Mesendoderm (in vitro differentiated cells): Measurements from ENCODE around the gene TMEM132C.
"Not testable (repeated sequence)": the region's sequence is repeated elsewhere in the genome, so short reads cannot be mapped to it uniquely, and the experiment has no call there.

Experiments
- DNase-seq: peaks from one replicate; pipeline ENCODE4 v3.0.0; 2013
- H2AK5ac ChIP-seq: 2 replicates; pipeline ENCODE4 v1.6.1; 2013; ENCODE audit warnings: low read length, inconsistent platforms
- H2BK120ac ChIP-seq: 2 replicates; pipeline ENCODE4 v1.6.1; 2013; ENCODE audit warnings: low read depth, mild to moderate bottlenecking, low read length, moderate library complexity, mixed read lengths
- H2BK15ac ChIP-seq: replicated peaks from 2 replicates; pipeline ENCODE4 v1.6.1; 2013; ENCODE audit warnings: low read depth, mild to moderate bottlenecking, moderate library complexity
- H2BK5ac ChIP-seq: 2 replicates; pipeline ENCODE4 v1.6.1; 2013; ENCODE audit warnings: low read length, inconsistent platforms
- H3K18ac ChIP-seq: 2 replicates; pipeline ENCODE4 v1.6.1; 2013; ENCODE audit warnings: mild to moderate bottlenecking, low read length, mixed read lengths
- H3K23ac ChIP-seq: one replicate; pipeline ENCODE4 v1.6.1; 2013; ENCODE audit warnings: low read length
- H3K27ac ChIP-seq: 2 replicates; pipeline ENCODE4 v1.5.1; 2013; ENCODE audit warnings: low read depth, mild to moderate bottlenecking, inconsistent platforms, low read length, moderate library complexity
- H3K27me3 ChIP-seq: 2 replicates; pipeline ENCODE4 v1.6.1; 2013; ENCODE audit warnings: low read length, control low read depth, mild to moderate bottlenecking, inconsistent platforms; ENCODE audit not compliant: insufficient read depth, poor library complexity
- H3K36me3 ChIP-seq: 2 replicates; pipeline ENCODE4 v1.6.1; 2013; ENCODE audit warnings: low read length, inconsistent platforms; ENCODE audit not compliant: control insufficient read depth, insufficient read depth
- H3K4ac ChIP-seq: one replicate; pipeline ENCODE4 v1.6.1; 2013; ENCODE audit warnings: low read depth, mild to moderate bottlenecking, low read length, moderate library complexity
- H3K4me1 ChIP-seq: 2 replicates; pipeline ENCODE4 v1.6.1; 2013; ENCODE audit warnings: low read depth, low read length, inconsistent platforms; ENCODE audit not compliant: control insufficient read depth
- H3K4me2 ChIP-seq: 2 replicates; pipeline ENCODE4 v1.6.1; 2013; ENCODE audit warnings: low read length
- H3K4me3 ChIP-seq: 2 replicates; pipeline ENCODE4 v1.5.1; 2013; ENCODE audit warnings: mild to moderate bottlenecking, low read length
- H3K56ac ChIP-seq: one replicate; pipeline ENCODE4 v1.6.1; 2013; ENCODE audit warnings: low read length
- H3K79me1 ChIP-seq: 2 replicates; pipeline ENCODE4 v1.6.1; 2013; ENCODE audit warnings: low read length, inconsistent platforms
- H3K79me2 ChIP-seq: 2 replicates; pipeline ENCODE4 v1.6.1; 2013; ENCODE audit warnings: mild to moderate bottlenecking, low read length; ENCODE audit not compliant: control insufficient read depth, insufficient read depth
- H3K9ac ChIP-seq: 2 replicates; pipeline ENCODE4 v1.6.1; 2013; ENCODE audit warnings: low read length, inconsistent platforms
- H4K5ac ChIP-seq: one replicate; pipeline ENCODE4 v1.6.1; 2013; ENCODE audit warnings: low read length
- H4K8ac ChIP-seq: one replicate; pipeline ENCODE4 v1.6.1; 2013; ENCODE audit warnings: low read depth, mild to moderate bottlenecking, control low read depth, low read length, moderate library complexity
- WGBS: extraction: QIAGEN DNeasy Blood & Tissue Kit; methylation state at CpG from one replicate; pipeline ENCODE4 v1.1.7; 2013; ENCODE audit warnings: low lambda C conversion rate, missing lambda C conversion rate; ENCODE audit not compliant: insufficient coverage; ENCODE audit errors: extremely low coverage; 5-methylcytosine and 5-hydroxymethylcytosine counted together

TMEM132C gene

GRCh38 chr12:128240745-128241144 lies 26.2 kb upstream of the TMEM132C start:
- Histone ChIP-seq H3K4ac (no peak overlapping the region), H3K18ac (no peak overlapping the region), H3K36me3 (no peaks in the 10 kb centered on the region), H3K9ac (no peak overlapping the region), H3K27ac (no peak overlapping the region), H3K27me3 (no peaks in the 10 kb centered on the region), H3K79me1 (no peaks in the 10 kb centered on the region), H4K8ac (no peak overlapping the region), H4K5ac (no peak overlapping the region), H3K56ac (no peak overlapping the region), H2BK15ac (no peak overlapping the region), H3K23ac (no peak overlapping the region), H2BK120ac (no peak overlapping the region), H2BK5ac (no peak overlapping the region), H3K4me2 (no peak overlapping the region), H2AK5ac (no peak overlapping the region), H3K4me1 (no peaks in the 10 kb centered on the region), H3K79me2 (no peaks in the 10 kb centered on the region), H3K4me3 (no peak overlapping the region)
- WGBS = no CpG with 5 or more reads among the region's 2 CpGs
- no peak for DNase-seq

DNA sequence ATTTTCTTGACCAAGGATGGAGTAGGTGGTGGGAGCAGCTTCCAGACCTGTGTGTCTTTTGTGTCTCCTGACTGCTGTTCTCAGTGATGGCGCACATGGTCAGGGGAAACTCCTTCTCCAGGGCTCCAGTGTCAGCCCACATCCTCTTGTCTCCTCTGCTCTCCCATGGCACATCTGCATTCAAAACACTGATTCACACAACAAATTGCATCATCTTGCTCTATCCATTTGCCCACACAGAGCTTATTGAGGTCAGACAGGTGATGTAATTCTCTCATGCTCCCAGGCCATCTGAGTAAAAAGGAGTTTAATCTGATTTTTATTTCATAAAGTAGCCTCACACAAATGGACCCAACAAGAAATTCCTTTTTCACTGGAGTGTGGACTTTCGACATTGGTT lies 21.8 kb upstream of the TMEM132C start:
- Histone ChIP-seq H3K4me2 (no peak overlapping the region), H3K79me1 (no peaks in the 10 kb centered on the region), H2BK120ac (no peak overlapping the region), H3K23ac (no peak overlapping the region), H3K4ac (no peak overlapping the region), H3K56ac (no peak overlapping the region), H3K18ac (no peak overlapping the region), H3K27ac (no peak overlapping the region), H4K8ac (no peak overlapping the region), H3K79me2 (no peaks in the 10 kb centered on the region), H3K4me1 (no peaks in the 10 kb centered on the region), H2BK15ac (no peak overlapping the region), H3K4me3 (no peak overlapping the region), H3K36me3 (no peaks in the 10 kb centered on the region), H4K5ac (no peak overlapping the region), H2BK5ac (no peak overlapping the region), H3K9ac (no peak overlapping the region), H2AK5ac (no peak overlapping the region), H3K27me3 (no peaks in the 10 kb centered on the region)
- peak; percentile 11 for DNase-seq
- WGBS = no CpG with 5 or more reads among the region's 2 CpGs

DNA sequence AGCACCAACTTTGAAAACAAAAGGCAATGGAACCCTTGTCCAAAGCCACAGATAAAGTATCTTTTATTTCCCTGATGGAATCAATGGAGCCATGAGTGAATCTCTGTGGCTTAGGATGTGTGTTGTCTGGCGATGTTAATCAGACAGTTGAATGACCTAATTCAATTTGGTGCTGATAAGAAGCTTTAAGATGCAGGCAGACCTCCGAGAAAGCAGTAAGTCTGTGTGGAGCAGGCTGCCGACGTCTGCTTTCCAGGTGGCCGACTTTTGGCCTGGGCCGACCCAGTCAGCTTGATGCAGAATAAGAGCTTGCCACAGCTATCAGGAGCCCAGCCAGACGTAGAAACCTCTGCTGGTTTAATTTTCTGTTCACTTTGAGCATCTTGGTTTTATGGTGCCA lies 21.1 kb upstream of the TMEM132C start:
- no peak overlapping the region for H2BK120ac ChIP-seq
- H3K79me1 ChIP-seq = no peaks in the 10 kb centered on the region
- no peaks in the 10 kb centered on the region for H3K79me2 ChIP-seq
- H3K56ac ChIP-seq = no peak overlapping the region
- H3K36me3 ChIP-seq = no peaks in the 10 kb centered on the region
- H2BK5ac ChIP-seq = no peak overlapping the region
- no peak overlapping the region for H2AK5ac ChIP-seq
- no peak overlapping the region for H3K4me2 ChIP-seq
- no peak overlapping the region for H3K18ac ChIP-seq
- no peak overlapping the region for H3K4ac ChIP-seq
- no peak overlapping the region for H3K27ac ChIP-seq
- H2BK15ac ChIP-seq = no peak overlapping the region
- H3K27me3 ChIP-seq = no peaks in the 10 kb centered on the region
- H4K5ac ChIP-seq = no peak overlapping the region
- no peaks in the 10 kb centered on the region for H3K4me1 ChIP-seq
- no peak overlapping the region for H3K4me3 ChIP-seq
- H3K9ac ChIP-seq = no peak overlapping the region
- peak; percentile 30 for DNase-seq
- H3K23ac ChIP-seq = no peak overlapping the region
- H4K8ac ChIP-seq = no peak overlapping the region
- WGBS = no CpG with 5 or more reads among the region's 7 CpGs

- Histone ChIP-seq H3K23ac (no peak overlapping the region), H3K27me3 (no peaks in the 10 kb centered on the region), H2AK5ac (no peak overlapping the region), H2BK120ac (no peak overlapping the region), H3K79me2 (no peaks in the 10 kb centered on the region), H4K8ac (no peak overlapping the region), H3K4me3 (no peak overlapping the region), H3K18ac (no peak overlapping the region), H3K56ac (no peak overlapping the region), H2BK5ac (no peak overlapping the region), H3K9ac (no peak overlapping the region), H3K4me1 (no peaks in the 10 kb centered on the region), H4K5ac (no peak overlapping the region), H3K36me3 (no peaks in the 10 kb centered on the region), H3K79me1 (no peaks in the 10 kb centered on the region), H2BK15ac (no peak overlapping the region), H3K27ac (no peak overlapping the region), H3K4ac (no peak overlapping the region), H3K4me2 (no peak overlapping the region)
- no peak for DNase-seq
- no CpG with 5 or more reads among the region's 8 CpGs for WGBS
These were observed 16.9 kb upstream of the TMEM132C start for GRCh38 chr12:128250096-128250495.

DNA sequence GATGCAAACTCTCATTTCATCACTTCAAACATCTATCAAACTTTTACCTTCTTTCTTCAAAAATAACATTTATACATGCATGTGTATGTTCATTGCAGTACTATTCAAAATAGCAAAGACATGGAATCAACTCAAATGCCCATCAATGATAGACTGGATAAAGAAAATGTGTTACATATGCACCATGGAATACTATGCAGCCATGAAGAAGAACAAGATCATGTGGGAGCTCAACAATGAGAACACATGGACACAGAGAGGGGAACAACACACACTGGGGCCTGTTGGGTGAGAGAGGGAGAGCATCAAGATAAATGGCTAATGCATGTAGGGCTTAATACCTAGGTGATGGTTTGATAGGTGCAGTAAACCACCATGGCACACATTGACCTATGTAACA lies 13.1 kb upstream of the TMEM132C start:
- H3K4me1 ChIP-seq, H3K56ac ChIP-seq, H2BK120ac ChIP-seq, H3K4me3 ChIP-seq, H3K9ac ChIP-seq, H2BK5ac ChIP-seq, H3K4ac ChIP-seq, H3K27me3 ChIP-seq, H3K18ac ChIP-seq, DNase-seq, H3K23ac ChIP-seq, H3K4me2 ChIP-seq, H3K79me2 ChIP-seq, H3K36me3 ChIP-seq, H2AK5ac ChIP-seq, H3K27ac ChIP-seq, H4K8ac ChIP-seq, H4K5ac ChIP-seq, H3K79me1 ChIP-seq, H2BK15ac ChIP-seq: not testable (repeated sequence)

DNA sequence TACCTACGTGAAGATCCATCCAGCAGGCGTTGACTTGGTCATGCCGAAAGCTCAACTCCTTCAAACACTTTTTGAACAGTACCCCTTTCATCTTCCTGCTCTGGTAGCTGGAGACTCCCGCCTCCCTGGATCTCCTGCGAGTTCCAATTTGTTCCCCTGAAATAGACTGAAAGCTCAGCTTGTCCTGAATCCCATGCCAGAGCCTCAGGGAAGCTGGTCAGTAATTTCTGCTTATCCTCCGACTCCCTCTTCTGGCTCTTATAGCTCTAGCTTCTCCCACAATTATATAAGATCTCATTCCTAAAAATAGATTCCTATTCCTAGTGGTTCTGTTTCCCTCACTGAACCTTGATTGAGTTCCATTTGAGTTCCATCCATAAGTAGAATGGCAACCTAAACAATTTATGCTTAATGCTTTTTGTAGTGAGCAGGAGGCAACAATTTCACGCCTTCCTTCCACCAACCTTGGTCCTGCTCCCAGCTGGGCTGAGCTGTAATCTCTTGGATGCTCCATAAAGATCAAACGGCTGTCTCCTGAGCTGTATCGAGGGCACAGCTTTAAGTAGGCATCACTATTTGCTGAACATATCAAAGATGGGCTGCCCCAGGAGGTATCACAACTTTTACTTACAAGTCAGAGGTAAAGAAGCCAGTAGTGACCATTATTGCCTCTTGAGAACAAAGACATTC lies 8.0 kb upstream of the TMEM132C start:
- Histone ChIP-seq H3K4ac (no peak overlapping the region), H4K5ac (no peak overlapping the region), H3K27me3 (no peaks in the 10 kb centered on the region), H3K23ac (no peak overlapping the region), H3K4me2 (no peak overlapping the region), H2BK15ac (no peak overlapping the region), H3K79me1 (no peaks in the 10 kb centered on the region), H2BK120ac (no peak overlapping the region), H3K9ac (no peak overlapping the region), H3K27ac (no peak overlapping the region), H3K36me3 (no peaks in the 10 kb centered on the region), H2AK5ac (no peak overlapping the region), H4K8ac (no peak overlapping the region), H2BK5ac (no peak overlapping the region), H3K4me3 (no peak overlapping the region), H3K4me1 (no peaks in the 10 kb centered on the region), H3K79me2 (no peaks in the 10 kb centered on the region), H3K56ac (no peak overlapping the region), H3K18ac (no peak overlapping the region)
- WGBS = no CpG with 5 or more reads among the region's 9 CpGs
- peak; percentile 16 for DNase-seq
